GM12891 (cell line): ENCODE results near the gene ADAMTSL3.
"Not testable (repeated sequence)": the region's sequence is repeated elsewhere in the genome, so short reads cannot be mapped to it uniquely, and the experiment has no call there.

ENCODE experiments used
- DNase-seq: peaks from one replicate; pipeline ENCODE4 v3.0.0; 2011; ENCODE audit warnings: low spot score; ENCODE audit not compliant: insufficient read length
- FAIRE-seq: peaks from 2 replicates; lab custom pipeline; 2011; peaks lifted over from hg19 to GRCh38; lab: Jason Lieb, UNC
- PAX5 ChIP-seq: IDR thresholded peaks from 2 replicates; pipeline ENCODE4 v1.6.1; 2011; ENCODE audit warnings: low read length, moderate library complexity, mild to moderate bottlenecking; ENCODE audit not compliant: insufficient read depth, severe bottlenecking
- POLR2A ChIP-seq: IDR thresholded peaks from 2 replicates; pipeline ENCODE4 v1.6.1; 2011; ENCODE audit warnings: low read depth, low read length, control low read depth
- POLR2AphosphoS5 ChIP-seq: IDR thresholded peaks from 2 replicates; pipeline ENCODE4 v1.6.1; 2011; ENCODE audit warnings: low read depth, low read length, control low read depth
- POU2F2 ChIP-seq: IDR thresholded peaks from 2 replicates; pipeline ENCODE4 v1.6.1; 2011; ENCODE audit warnings: low read depth, mild to moderate bottlenecking, control low read depth, low read length, moderate library complexity
- SPI1 ChIP-seq: IDR thresholded peaks from 2 replicates; pipeline ENCODE4 v1.6.1; 2011; ENCODE audit warnings: low read depth, low read length, control low read depth
- TAF1 ChIP-seq: IDR thresholded peaks from 2 replicates; pipeline ENCODE4 v1.6.1; 2011; ENCODE audit warnings: low read depth, low read length, control low read depth

The ADAMTSL3 gene

DNA sequence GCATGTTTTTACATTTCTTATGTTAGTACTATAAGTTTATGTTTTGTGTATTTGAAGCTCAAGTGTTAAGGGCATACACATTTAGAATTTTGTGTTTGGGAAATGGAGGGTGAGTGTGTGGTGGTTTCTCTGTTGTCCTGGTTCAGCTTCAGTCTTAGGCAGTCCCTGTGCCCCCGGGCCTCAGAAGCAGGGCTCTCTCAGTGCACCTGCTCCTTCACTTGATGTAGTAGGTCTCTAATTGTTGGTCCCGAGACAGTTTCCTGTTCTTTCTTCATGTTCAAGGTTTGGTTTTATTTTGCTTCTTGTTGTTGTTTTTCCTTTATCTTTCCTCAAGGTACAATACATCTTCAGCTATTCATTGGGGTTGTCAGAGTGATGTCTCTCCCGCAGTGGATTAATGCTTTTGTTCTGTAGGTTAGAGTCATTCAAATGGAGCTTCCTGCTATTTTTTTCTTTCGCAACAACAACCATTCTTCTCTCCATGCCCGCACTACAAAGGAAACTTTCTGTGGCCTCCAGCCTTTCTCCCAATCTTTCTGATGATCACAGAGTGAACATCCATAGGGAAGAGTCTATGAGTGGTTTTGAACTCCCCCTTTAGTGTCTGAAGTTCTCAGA is 403.9 kb downstream of the ADAMTSL3 start:
- TF ChIP-seq POLR2AphosphoS5 (no peak), TAF1 (no peak), SPI1 (no peak), POU2F2 (no peak), PAX5 (no peak), POLR2A (no peak)
- no peak for DNase-seq
- FAIRE-seq = no peak

DNA sequence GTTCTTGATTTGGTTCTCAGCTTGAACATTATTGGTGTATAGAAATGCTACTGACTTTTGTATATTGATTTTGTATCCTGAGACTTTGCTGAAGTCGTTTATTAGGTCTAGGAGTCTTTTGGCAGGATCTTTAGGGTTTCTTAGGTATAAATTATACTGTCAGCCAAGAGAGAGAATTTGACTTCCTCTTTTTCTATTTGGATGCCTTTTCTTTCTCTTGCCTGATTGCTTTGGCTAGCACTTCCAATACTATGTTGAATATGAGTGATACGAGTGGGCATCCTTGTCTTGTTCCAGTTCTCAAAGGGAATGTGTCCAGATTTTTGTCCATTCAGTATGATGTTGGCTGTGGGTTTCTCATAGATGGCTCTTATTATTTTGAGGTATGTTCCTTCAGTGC is 409.8 kb downstream of the ADAMTSL3 start:
- DNase-seq, FAIRE-seq: not testable (repeated sequence)
- TF ChIP-seq SPI1 = peak; percentile 48

DNA sequence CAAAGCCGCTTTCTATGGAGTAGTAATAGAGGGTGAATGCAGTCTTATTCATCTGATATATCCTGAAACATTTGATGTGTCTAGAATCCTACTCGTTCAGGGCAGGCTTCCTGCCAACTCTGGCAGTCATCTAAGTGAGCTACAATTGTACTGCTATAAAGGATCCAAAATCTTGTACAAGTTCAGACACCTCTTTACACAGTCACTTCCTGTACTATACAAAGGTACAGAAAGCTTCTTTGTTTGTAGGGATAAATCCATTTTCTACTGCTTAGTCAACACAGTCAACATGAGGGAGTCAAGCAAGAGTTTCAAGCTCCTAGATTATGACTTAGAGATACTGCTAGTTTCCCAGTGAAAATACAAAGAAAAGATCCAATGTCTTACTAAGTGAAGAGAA is 414.8 kb downstream of the ADAMTSL3 start:
- FAIRE-seq, DNase-seq: not testable (repeated sequence)

DNA sequence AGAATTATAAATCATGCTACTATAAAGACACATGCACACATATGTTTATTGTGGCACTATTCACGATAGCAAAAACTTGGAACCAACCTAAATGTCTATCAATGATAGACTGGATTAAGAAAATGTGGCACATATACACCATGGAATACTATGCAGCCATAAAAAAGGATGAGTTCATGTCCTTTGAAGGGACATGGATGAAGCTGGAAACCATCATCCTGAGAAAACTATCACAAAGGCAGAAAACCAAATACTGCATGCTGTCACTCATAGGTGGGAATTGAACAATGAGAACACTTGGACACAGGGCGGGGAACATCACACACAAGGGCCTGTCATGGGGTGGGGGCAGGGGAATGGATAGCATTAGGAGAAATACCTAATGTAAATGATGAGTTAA is 424.1 kb downstream of the ADAMTSL3 start:
- FAIRE-seq, DNase-seq: not testable (repeated sequence)

DNA sequence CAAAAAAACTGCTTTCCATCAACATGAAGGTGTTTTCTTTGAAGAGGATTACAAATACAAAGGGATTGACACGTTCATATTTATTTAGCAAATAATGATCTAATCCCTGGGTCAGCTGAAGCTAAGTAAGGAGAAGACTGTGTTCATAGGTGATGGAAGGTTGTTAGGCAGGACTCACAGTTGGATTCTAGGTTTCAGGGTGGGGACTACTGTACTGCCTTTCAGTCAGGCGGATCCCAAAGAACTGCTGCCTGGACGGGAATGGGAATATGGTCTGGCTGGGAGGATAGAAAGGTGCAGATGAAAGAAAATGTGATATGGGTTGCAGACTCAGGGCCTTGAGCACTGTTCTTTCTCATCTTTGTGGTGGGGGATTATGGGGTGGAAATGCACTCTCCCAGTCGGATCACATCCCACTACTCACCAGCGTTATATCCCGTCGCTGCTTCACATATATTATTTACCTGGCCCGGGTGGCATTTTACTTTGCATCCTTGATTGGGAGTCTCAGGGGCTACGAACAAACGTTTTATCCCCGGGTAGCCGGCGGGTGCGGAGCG is 425.5 kb downstream of the ADAMTSL3 start:
- not testable (repeated sequence) for FAIRE-seq, DNase-seq

DNA sequence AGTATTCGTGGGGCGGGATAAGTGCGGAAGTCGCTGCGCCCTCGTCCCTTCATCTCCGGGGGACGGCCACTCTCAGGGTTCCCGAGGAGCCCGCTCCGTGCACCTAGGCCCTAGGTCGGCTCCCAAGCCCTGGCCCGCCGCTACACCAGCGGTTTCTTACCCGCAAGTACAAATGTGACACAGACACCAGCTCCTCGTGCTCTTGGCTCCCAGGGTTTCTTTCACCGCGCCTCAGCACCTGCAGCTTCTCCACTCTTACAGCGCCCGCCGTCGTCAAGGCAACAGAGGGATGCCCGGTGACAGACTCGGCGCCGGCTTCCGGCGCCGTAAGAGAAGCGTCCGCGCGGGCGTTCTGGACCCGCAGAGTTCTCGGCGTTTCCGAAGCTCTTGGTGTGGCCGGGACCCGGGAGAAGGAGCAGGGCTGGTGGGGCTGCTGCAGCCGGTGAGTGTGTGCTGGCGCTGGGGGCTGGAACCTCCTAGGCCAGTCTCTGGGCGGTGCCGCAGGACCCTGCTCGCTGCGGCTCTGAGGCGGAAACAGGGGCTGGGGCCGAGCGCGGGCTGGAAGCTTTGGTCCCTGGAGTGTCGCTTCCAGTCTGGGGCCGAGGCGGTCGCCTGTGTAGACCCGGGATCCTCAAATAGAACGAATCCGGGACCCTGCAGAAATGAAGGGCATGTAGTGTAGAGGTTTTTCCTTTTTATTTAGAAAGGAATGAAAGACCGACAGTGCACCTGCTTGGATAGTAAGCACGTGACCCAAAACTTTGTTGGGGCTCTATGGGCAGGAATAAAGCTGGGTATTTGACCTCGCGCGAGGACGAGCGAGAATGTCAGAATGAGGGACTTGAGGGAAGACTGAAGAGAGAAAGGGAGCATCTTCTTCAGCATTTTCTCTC is 426.2 kb downstream of the ADAMTSL3 start:
- no peak for TF ChIP-seq PAX5
- no peak for TF ChIP-seq POLR2AphosphoS5
- TF ChIP-seq TAF1 = no peak
- TF ChIP-seq POU2F2 = no peak
- no peak for TF ChIP-seq POLR2A
- no peak for TF ChIP-seq SPI1
- FAIRE-seq (peak; percentile 91), DNase-seq (peak; percentile 52)

DNA sequence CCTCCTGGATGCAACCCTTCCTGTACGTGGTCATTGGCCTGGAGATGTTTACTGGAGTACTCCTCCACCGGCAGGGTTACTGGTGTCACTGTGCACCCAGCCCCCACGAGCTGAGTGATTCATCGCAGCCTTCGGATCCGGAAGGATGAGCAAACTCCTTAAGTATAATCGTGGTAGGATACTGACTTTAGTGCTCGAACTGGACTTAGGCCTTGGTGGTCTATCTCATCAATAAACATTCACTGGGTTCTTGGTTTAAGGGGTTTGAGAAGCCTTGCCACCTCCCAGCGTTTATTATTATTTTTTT is 426.8 kb downstream of the ADAMTSL3 start:
- FAIRE-seq, DNase-seq: not testable (repeated sequence)

DNA sequence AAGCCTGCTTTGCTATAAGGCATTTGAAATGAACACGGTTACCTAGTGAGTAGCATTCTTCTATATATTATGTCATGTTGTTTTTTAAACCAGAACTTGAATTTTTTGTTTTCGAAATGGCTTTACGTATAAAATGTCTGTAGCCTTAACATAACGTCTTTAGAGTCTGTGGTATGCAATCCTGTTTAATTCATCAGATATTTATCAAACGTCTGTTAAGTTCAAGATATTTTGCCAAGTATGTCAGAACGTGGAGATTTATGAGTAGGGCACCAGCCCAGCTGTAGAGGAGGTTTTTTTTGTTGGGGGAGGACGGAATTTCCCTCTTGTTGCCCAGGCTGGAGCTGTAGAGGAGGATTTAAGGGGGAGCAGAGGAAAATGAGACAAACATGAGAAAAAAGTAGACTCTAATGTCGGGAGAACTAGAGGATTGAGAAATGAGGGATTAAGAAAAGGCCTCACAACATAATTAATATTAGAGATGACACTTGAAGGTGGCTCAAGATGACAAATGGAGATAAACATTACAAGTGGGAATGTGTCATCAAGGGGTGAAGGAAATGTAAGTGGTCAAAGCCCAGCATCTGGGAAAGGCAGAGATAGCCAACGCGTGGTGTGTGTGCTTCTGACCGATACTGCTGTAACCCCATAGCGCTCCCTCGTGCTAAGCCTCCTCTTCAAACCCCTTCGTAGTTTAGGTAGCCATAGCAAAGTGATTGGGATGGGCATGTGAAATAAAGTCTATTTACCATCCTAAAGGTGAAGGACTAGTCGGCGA is 427.7 kb downstream of the ADAMTSL3 start:
- FAIRE-seq (no peak), DNase-seq (no peak)
- no peak for TF ChIP-seq SPI1
- no peak for TF ChIP-seq PAX5
- no peak for TF ChIP-seq TAF1
- TF ChIP-seq POLR2AphosphoS5 = no peak
- no peak for TF ChIP-seq POLR2A
- no peak for TF ChIP-seq POU2F2

DNA sequence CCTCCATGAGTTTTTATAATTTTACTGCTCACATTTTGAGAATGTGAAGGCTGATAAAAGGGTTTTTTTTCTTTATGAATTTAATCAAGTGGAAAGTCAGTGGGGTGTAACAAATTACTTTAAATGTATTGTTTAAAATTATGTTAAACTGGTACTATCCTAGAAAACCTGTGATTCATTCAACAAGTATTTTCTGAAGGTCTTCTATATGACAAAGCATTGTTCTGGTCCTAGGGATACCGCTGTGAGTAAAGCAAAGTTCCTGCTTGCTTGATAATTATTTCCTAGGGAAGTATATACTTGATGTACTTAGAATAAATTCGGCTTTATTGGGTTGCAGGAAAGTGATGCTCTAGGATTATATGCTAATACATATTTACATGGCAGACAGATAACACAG is 428.8 kb downstream of the ADAMTSL3 start:
- TF ChIP-seq TAF1 (no peak), SPI1 (no peak), POLR2AphosphoS5 (no peak), POLR2A (no peak), PAX5 (no peak), POU2F2 (no peak)
- FAIRE-seq = no peak

DNA sequence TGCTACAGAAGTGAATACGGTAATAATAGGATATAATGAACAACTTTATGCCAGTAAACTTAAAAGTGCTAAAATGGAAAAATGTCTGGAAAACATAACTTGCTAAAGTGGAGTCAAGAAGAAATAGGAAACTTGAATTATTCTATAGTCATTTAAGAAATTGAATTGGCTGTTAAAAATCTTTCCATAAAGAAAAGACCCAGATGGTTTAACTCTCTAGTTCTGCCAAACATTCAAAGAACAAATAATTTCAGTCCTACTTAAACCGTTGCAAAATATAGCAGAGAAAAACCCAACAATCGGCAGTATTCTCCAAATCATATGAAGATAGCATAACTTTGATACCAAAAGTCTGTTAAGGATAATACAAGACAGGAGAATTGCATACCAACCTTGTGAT is 432.1 kb downstream of the ADAMTSL3 start:
- FAIRE-seq, DNase-seq: not testable (repeated sequence)

More for the DNA sequence above, 428.8 kb downstream of the ADAMTSL3 start:
- DNase-seq = no peak
